Thyroid gland (tissue), 4 donors: ENCODE results near the gene RRBP1. TPM values are rescaled to one million over a fixed set of nuclear protein-coding genes. Genes with fewer than 3 reads are reported as not detected.

Experiments used
- DNase-seq, 2 donors: peaks; one replicate each; pipeline ENCODE4 v3.0.0-alpha.2; 2019
- H3K27ac ChIP-seq, 3 donors: fragments of 200-600 bp; sonication (generic); 1 replicate in 2 of 3; 2 replicates in 1 of 3; pipeline ENCODE4 v1.5.1; 2016 to 2019; ENCODE audit warnings: mild to moderate bottlenecking in 1 of 3, moderate library complexity in 1 of 3
- H3K27me3 ChIP-seq: fragments of 200-600 bp; sonication (generic); one replicate; pipeline ENCODE4 v1.5.1; 2019
- H3K36me3 ChIP-seq, 2 donors: fragments of 200-600 bp; sonication (generic); one replicate each; pipeline ENCODE4 v1.5.1; 2016 to 2019
- H3K4me1 ChIP-seq, 2 donors: fragments of 200-600 bp; sonication (generic); one replicate each; pipeline ENCODE4 v1.5.1; 2017 to 2019
- H3K4me3 ChIP-seq, 3 donors: fragments of 200-600 bp; sonication (generic); replicated peaks in 1 of 3; 1 replicate in 2 of 3; 2 replicates in 1 of 3; pipeline ENCODE4 v1.5.1; 2016; ENCODE audit warnings: mild to moderate bottlenecking in 1 of 3
- H3K9me3 ChIP-seq: fragments of 200-600 bp; sonication (generic); one replicate; pipeline ENCODE4 v1.5.1; 2017
- POLR2A ChIP-seq, 2 donors: fragments of 450-650 bp; IDR thresholded peaks; one replicate each; pipeline ENCODE4 v1.6.1; 2017; ENCODE audit warnings: antibody characterized with exemption in 2 of 2, mild to moderate bottlenecking in 2 of 2, moderate library complexity in 1 of 2
- WGBS, 2 donors: methylation state at CpG; one replicate each; pipeline ENCODE4 v1.1.5; 2017; 5-methylcytosine and 5-hydroxymethylcytosine counted together
- intact Hi-C: fragments of 100-400 bp; cut with DNase I; formaldehyde crosslinking; loops from one replicate; pipeline ENCODE4 v1.15.1; 2023
- total RNA-seq, 4 donors: library from RNA; depleted of rRNA; stranded (reverse); fragments of >200 nt; gene quantifications; one replicate each; pipeline ENCODE4 v1.2.3, GENCODE V29; 2016
- TF ChIP-seq, protein P1 (sequence below), 6 experiments: fragments of 200-600 bp in 3 of 6; fragments of 450-650 bp in 3 of 6; sonication (generic) in 3 of 6; IDR thresholded peaks; one replicate each; pipeline ENCODE4 v1.5.1; 2016 to 2019; ENCODE audit warnings: antibody characterized with exemption in 6 of 6, mild to moderate bottlenecking in 2 of 6, inconsistent platforms in 1 of 6, moderate library complexity in 1 of 6

Gene RRBP1
- total RNA-seq, 4 donors from 2014 or later: 149 to 287 (median 221) TPM

DNA sequence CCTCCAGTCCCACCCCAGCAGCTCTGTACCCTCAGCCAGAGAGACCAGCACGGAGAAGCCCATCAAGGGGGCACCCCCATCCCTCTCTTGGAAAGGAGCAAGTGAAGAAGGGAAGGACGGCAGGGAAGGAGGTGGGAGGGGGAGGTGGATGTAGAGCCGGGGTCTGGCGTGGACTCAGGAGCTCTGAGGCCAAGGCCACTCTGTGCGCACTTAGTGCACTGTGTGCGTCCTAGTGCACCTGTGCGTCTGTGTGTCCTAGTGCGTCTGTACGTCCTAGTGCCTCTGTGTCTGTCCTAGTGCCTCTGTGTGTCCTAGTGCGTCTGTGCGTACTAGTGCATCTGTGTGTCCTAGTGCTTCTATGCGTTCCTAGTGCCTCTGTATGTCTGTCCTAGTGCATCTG, 58.0 kb downstream of the RRBP1 start:
- intact Hi-C loops: no loop called here
- WGBS, 2 donors: 93 to 96% methylated on average over 12 of the region's 12 CpGs
- H3K27ac ChIP-seq: no peak overlapping the region
- peaks cover 88 to 97% of the 10 kb centered on the region in 2 donors for H3K36me3 ChIP-seq
- no peak overlapping the region for H3K4me3 ChIP-seq
- no peaks in the 10 kb centered on the region for H3K4me1 ChIP-seq
- TF ChIP-seq, protein P1, sequence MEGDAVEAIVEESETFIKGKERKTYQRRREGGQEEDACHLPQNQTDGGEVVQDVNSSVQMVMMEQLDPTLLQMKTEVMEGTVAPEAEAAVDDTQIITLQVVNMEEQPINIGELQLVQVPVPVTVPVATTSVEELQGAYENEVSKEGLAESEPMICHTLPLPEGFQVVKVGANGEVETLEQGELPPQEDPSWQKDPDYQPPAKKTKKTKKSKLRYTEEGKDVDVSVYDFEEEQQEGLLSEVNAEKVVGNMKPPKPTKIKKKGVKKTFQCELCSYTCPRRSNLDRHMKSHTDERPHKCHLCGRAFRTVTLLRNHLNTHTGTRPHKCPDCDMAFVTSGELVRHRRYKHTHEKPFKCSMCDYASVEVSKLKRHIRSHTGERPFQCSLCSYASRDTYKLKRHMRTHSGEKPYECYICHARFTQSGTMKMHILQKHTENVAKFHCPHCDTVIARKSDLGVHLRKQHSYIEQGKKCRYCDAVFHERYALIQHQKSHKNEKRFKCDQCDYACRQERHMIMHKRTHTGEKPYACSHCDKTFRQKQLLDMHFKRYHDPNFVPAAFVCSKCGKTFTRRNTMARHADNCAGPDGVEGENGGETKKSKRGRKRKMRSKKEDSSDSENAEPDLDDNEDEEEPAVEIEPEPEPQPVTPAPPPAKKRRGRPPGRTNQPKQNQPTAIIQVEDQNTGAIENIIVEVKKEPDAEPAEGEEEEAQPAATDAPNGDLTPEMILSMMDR (IDR thresholded peaks at IDR 0.05): no peak
- TF ChIP-seq POLR2A (IDR thresholded peaks at IDR 0.05): no peak
- DNase-seq: peak in 1 of 2 donors; percentile 1
- H3K27me3 ChIP-seq: no peaks in the 10 kb centered on the region
- H3K9me3 ChIP-seq: no peaks in the 10 kb centered on the region

DNA sequence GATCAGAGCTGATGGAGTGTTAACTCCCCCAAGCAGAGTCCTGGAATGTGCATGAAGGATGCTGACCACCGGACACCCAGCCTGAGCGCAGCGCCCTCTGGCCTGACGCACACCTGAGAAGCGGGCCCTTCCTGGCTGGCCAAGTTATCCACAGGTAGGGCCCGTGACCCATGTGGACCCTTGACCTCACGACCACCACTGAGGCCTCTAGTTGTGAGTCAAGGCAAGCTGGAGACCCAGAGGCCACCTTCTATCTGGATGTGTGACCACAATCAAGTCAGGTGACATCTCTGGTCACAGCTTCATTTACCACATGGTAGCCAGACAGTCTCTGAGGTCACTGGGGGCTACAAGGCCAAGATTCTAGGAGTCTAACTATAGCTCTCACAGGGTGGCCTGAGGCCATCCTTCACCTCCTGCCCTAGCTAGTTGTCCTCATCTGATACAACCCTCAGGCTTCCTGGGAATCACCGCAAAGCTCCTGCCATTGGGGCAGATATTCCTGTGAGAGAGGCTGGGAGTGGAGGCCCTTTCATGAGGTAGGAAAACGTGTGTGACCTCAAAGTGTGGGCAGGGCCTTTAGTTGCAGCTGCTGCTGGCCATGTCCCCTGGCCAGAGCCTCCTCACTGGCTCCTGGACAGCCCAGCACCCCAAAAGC, 59.1 kb downstream of the RRBP1 start:
- DNase-seq: peak in 1 of 2 donors; percentile 2
- TF ChIP-seq, protein P1 (IDR thresholded peaks at IDR 0.05): no peak
- TF ChIP-seq POLR2A (IDR thresholded peaks at IDR 0.05): no peak
- H3K27me3 ChIP-seq: no peaks in the 10 kb centered on the region
- WGBS, 2 donors: 87 to 90% methylated on average over 7 to 9 of the region's 9 CpGs
- no peaks in the 10 kb centered on the region for H3K9me3 ChIP-seq
- H3K27ac ChIP-seq: no peak overlapping the region
- intact Hi-C loops: no loop called here
- no peak overlapping the region for H3K4me3 ChIP-seq
- peaks cover 84 to 96% of the 10 kb centered on the region in 2 donors for H3K36me3 ChIP-seq
- H3K4me1 ChIP-seq: peaks cover under 1 to 2% of the 10 kb centered on the region in 2 donors

DNA sequence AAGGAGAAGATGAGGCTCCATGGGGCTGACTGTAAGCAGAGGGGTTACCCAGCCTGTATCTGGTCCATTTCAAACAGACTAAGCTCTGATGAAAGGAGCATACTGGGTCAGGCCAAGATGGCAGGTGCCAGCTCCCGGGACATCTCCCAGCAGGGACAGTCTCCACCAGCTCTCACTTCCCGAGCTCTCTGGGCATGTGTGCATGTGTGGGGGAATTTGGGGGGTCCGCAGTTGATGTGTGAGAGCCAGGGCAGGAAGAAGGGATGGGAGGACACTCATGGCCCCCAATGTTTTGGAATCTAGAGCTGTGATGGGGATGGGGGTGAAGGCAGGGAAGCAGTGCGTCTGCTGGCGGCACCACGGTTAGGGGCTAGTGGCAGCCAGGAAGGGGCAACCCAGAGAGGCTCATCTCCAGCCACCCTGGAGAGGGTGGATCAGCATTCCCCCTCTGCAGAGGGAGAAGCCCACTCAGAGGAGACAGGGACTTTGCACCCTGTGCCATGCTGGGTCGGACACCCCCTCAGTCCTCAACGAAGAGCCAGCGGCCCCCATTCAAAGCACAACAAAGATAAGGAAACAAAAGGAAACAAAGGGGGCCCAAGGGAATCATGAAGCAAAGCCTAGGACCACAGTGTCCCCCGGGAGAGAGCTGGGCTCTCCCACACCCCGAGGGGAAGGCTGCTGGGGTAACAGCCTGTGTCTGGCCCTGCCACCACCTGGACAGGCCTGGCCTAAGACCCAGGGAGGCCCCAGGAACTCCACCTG, 59.8 kb downstream of the RRBP1 start:
- Histone ChIP-seq H3K4me1 (peaks cover 7 to 9% of the 10 kb centered on the region in 2 donors), H3K27ac (no peak overlapping the region), H3K4me3 (no peak overlapping the region), H3K36me3 (peaks cover 78 to 94% of the 10 kb centered on the region in 2 donors), H3K9me3 (no peaks in the 10 kb centered on the region), H3K27me3 (no peaks in the 10 kb centered on the region)
- peak in 1 of 2 donors; percentile 1 for DNase-seq
- WGBS, 2 donors: 88 to 91% methylated on average over 10 to 11 of the region's 11 CpGs
- TF ChIP-seq, protein P1 (IDR thresholded peaks at IDR 0.05): no peak
- TF ChIP-seq POLR2A (IDR thresholded peaks at IDR 0.05): no peak
- intact Hi-C loops: no loop called here

DNA sequence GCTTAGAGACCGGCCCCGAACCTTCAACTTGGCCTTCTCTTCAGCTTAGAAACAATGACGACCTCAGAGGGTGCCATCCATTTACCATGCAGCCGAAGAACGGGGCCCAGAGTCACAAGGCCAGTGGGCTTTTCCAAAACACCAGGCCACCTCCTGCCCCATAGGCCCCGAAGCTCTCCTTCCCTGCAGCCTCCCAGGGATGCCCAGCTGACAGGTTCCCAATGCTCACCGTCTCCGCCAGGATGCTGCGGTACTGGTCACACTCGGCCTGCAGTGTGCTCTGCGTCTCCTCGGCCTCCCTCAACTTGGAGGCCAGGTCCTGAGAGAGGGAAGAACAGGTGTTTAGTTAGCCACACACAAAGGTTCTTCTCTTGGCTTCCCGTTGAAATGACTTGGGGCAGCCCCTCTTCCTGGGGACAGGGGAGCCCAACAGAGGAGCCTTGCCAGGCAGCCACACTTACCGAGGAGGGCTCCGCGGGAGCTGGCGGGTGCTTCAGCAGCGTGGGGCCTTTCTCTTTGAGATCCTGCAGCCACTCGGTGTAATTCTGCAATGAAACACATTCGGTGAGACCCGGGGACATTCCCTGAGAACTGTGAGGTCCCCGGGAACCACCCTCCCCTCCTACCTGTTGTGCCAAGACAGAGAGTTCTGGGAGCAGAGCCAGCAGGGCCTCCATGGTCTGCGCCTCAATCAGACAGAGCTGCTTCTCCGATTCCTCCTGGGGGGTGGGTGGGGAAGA, 60.6 kb downstream of the RRBP1 start:
- Histone ChIP-seq H3K4me1 (peaks cover 9 to 10% of the 10 kb centered on the region in 2 donors), H3K36me3 (peaks cover 77 to 94% of the 10 kb centered on the region in 2 donors), H3K27me3 (no peaks in the 10 kb centered on the region), H3K9me3 (no peaks in the 10 kb centered on the region), H3K4me3 (no peak overlapping the region), H3K27ac (no peak overlapping the region)
- no peak for TF ChIP-seq POLR2A (IDR thresholded peaks at IDR 0.05)
- TF ChIP-seq, protein P1 (IDR thresholded peaks at IDR 0.05): no peak
- intact Hi-C loops: no loop called here
- 90 to 92% methylated on average over 16 to 20 of the region's 24 CpGs for WGBS, 2 donors
- DNase-seq: peak; percentile 1 to 2
